AG09309 (cell line): Measurements from ENCODE around the gene DENND5A.

Experiments used
- DNase-seq: peaks from one replicate; pipeline ENCODE4 v3.0.0-alpha.2; 2010; ENCODE audit warnings: low read depth
- H3K4me3 ChIP-seq: 2 replicates; pipeline ENCODE4 v1.5.1; 2011; ENCODE audit warnings: mild to moderate bottlenecking, low read depth, low read length, moderate library complexity; ENCODE audit not compliant: control insufficient read depth
- TF ChIP-seq, protein P1 (sequence below): IDR thresholded peaks from 2 replicates; pipeline ENCODE4 v1.5.1; 2011; ENCODE audit warnings: mild to moderate bottlenecking, low read depth, low read length, inconsistent platforms; ENCODE audit not compliant: insufficient read depth, control insufficient read depth; ENCODE audit errors: missing control alignments

Gene DENND5A

GRCh38 chr11:9265211-9266131, at the start of gene DENND5A:
Gene DENND5A (minus strand): TSS chr11:9265350. CDS start chr11:9265069, 281 bp downstream.
- peak within 1 kb of the TSS; percentile 85 for H3K4me3 ChIP-seq
- peak; percentile 35 for DNase-seq
- TF ChIP-seq, protein P1, sequence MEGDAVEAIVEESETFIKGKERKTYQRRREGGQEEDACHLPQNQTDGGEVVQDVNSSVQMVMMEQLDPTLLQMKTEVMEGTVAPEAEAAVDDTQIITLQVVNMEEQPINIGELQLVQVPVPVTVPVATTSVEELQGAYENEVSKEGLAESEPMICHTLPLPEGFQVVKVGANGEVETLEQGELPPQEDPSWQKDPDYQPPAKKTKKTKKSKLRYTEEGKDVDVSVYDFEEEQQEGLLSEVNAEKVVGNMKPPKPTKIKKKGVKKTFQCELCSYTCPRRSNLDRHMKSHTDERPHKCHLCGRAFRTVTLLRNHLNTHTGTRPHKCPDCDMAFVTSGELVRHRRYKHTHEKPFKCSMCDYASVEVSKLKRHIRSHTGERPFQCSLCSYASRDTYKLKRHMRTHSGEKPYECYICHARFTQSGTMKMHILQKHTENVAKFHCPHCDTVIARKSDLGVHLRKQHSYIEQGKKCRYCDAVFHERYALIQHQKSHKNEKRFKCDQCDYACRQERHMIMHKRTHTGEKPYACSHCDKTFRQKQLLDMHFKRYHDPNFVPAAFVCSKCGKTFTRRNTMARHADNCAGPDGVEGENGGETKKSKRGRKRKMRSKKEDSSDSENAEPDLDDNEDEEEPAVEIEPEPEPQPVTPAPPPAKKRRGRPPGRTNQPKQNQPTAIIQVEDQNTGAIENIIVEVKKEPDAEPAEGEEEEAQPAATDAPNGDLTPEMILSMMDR, result no peak

- TF ChIP-seq, protein P1, result no peak
- peak within 1 kb of the TSS; percentile 72 for H3K4me3 ChIP-seq
- peak; percentile 96 for DNase-seq
Observed at GRCh38 chr11:9314291-9315077, 49.3 kb upstream of the DENND5A start, which contains the start of gene TMEM41B. Gene TMEM41B (minus strand): TSS chr11:9314593. CDS start chr11:9314441, 152 bp downstream.

DNA sequence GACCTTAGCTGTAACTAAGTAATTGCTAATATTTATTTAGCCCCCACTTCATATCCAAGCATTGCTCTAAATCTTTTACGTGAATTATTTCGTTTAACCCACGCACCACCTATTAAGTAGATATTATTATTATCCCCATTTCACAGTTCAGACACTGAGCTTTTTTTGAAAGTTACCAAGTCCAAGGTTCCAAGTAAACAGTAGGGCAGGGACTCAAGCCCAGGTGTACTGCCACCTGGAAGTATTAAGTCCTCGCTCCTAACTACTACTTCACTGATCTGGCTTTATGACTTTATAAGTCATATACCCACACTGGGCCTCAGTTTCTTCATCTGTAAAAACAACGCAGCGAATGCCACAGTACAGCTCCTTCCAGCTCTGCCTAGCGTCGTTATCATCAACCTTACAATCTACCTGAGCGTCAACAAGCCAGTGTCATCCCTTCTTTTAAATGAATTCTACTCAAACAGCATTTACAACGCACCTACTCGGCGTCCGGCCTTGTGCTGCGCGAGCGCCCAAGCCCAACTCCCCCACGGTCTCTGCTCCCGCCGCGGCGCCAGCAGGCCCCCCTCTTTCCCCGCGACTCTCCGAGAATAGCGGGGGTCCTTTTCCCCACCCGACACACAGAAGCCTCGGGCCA, 48.6 kb upstream of the DENND5A start:
- peak overlapping the region; percentile 72 for H3K4me3 ChIP-seq
- no peak for DNase-seq
- TF ChIP-seq, protein P1, result no peak

DNA sequence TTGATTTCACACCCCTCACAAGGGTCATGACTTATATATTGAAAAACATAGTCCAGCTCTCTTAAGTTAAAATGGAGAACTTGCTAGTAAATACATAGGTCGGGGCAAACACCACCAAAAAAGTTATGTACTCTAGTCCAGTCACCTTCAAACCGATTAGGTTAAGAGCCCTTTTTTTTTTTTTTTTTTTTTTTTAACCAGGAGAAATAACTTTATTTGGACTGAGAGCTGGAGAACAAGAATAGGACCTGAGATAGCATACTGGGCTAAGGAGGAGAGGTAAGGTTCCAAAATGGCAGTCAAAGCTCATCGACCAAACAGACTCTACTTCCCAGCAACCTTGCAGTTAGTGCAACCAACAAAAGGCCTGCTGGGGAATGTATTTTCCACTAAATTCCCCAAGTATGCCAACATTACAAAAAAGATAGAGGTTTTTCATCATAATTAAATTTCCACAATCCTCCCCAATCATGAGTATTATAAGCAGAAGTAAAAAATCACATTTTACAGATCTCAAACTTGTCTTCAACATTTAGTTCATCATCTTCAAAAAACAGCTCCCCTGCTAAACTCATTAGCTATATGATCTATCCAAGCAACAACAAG, 45.4 kb upstream of the DENND5A start:
- no peak overlapping the region for H3K4me3 ChIP-seq
- TF ChIP-seq, protein P1, result no peak
- no peak for DNase-seq

- no peak for DNase-seq
- H3K4me3 ChIP-seq, result no peak overlapping the region
- TF ChIP-seq, protein P1, result no peak
Observed at GRCh38 chr11:9304178-9304577, 39.0 kb upstream of the DENND5A start.

DNA sequence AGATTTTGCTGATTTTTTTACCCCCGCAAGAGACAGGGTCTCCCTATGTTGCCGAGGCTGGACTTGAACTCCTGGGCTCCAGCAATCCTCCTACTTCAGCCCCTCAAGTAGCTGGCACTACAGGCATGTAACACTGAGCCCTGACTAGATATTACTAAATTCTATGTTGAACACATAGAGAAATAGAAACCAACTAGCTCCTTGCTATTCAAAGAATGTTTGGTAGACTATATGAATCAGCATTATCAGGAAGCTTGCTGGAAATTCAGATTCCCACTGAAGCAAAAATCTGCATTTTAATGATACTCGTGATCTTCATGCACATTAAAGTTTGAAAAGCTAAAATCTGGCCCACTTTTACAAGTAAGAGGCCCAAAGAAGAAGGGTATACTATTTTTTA, 37.3 kb upstream of the DENND5A start:
- TF ChIP-seq, protein P1, result no peak

More for the DNA sequence above, 37.3 kb upstream of the DENND5A start:
- H3K4me3 ChIP-seq, result no peak overlapping the region
- DNase-seq, result no peak
